D721Med (cell line): ENCODE results near the gene USP20.

ENCODE experiments used
- DNase-seq: peaks from one replicate; pipeline ENCODE4 v3.0.0; 2011; ENCODE audit warnings: low spot score; ENCODE audit not compliant: insufficient read length
- FAIRE-seq: peaks from 2 replicates; lab custom pipeline; 2011; peaks lifted over from hg19 to GRCh38; lab: Jason Lieb, UNC
- TF ChIP-seq, protein P1 (sequence below): IDR thresholded peaks from 2 replicates; pipeline ENCODE4 v1.5.1; 2012; ENCODE audit warnings: mild to moderate bottlenecking, control low read depth; ENCODE audit not compliant: insufficient read depth; ENCODE audit errors: missing control alignments

USP20 gene

GRCh38 chr9:129812385-129812784, 22.9 kb upstream of the USP20 start:
- no peak for FAIRE-seq
- no peak for DNase-seq
- TF ChIP-seq, protein P1, sequence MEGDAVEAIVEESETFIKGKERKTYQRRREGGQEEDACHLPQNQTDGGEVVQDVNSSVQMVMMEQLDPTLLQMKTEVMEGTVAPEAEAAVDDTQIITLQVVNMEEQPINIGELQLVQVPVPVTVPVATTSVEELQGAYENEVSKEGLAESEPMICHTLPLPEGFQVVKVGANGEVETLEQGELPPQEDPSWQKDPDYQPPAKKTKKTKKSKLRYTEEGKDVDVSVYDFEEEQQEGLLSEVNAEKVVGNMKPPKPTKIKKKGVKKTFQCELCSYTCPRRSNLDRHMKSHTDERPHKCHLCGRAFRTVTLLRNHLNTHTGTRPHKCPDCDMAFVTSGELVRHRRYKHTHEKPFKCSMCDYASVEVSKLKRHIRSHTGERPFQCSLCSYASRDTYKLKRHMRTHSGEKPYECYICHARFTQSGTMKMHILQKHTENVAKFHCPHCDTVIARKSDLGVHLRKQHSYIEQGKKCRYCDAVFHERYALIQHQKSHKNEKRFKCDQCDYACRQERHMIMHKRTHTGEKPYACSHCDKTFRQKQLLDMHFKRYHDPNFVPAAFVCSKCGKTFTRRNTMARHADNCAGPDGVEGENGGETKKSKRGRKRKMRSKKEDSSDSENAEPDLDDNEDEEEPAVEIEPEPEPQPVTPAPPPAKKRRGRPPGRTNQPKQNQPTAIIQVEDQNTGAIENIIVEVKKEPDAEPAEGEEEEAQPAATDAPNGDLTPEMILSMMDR = no peak

GRCh38 chr9:129813661-129814060, 21.6 kb upstream of the USP20 start:
- FAIRE-seq (no peak), DNase-seq (no peak)
- TF ChIP-seq, protein P1 = no peak

DNA sequence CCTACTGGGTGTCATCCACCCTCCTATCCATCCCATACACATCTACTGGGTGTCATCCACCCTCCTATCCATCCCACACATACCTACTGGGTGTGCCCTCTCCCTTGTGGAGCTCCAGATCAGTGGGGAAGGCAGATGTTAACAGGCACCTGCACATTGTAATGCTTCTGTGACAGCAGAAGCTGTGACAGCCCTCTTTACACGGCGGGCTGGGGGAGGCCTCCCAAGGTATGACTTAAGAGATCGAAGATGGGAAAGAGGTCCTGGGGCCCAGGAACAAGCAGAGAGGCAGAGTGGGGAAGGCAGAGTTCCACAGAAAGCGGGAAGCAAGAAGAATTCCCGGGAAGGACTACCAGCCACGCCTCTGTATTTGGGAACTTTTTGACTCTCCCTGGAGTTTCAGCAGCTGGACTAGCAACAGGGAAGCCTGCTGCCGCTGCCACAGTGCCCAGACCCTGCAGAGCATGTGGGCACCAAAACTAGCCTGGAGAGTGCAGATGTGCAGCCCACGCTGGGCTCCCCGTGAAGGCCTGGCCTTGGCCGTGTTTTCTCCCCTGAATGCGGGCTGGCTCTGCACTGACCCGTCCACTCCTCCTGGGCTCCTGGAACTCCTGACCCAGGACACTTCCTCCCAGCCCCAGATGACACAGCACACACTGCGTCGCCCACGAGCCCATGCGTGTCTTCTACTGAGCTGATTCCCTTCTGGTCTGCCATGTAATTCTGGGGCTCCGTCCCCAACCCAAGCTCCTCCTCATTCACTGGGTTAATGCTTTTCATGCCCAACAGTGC, 20.6 kb upstream of the USP20 start:
- no peak for FAIRE-seq
- TF ChIP-seq, protein P1 = no peak
- no peak for DNase-seq

DNA sequence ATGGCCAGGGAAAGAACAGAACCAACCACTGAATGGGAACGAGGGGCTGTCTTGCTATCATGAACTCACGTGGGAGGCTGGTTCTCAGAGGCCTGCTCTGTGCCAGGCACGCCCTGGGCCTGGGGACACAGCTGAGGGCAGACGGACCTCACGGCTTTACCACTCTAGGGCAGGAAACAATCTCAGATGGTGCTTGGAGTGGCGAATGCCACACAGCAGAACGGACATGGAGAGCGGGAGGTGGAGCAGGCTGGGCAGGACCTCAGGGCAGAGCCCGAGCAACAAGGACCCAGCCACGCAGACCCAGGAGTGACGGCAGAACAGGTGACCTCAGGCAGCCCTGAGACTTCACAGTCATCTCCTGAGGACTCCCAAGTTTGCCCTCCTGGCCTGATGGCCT, 20.0 kb upstream of the USP20 start:
- TF ChIP-seq, protein P1 = no peak
- FAIRE-seq (no peak), DNase-seq (no peak)

GRCh38 chr9:129816501-129817435, 18.5 kb upstream of the USP20 start:
- TF ChIP-seq, protein P1 = no peak
- DNase-seq (no peak), FAIRE-seq (no peak)

GRCh38 chr9:129822898-129823541, 12.2 kb upstream of the USP20 start:
- TF ChIP-seq, protein P1 = no peak
- DNase-seq = no peak
- no peak for FAIRE-seq
